Loucy (cell line): ENCODE results near the gene TTC39B.
A peak's percentile ranks its signal among the peaks of the same experiment; 100 is the strongest.

ENCODE experiments used
- H2AFZ ChIP-seq: fragments of 200-600 bp; sonication (generic); 2 replicates; pipeline ENCODE4 v1.6.0; 2016; ENCODE audit warnings: antibody characterized with exemption, mild to moderate bottlenecking, low read length, moderate library complexity
- H3F3A ChIP-seq: fragments of 200-600 bp; 2 replicates; pipeline ENCODE4 v1.6.0; 2016; ENCODE audit warnings: antibody characterized with exemption, low read depth, mild to moderate bottlenecking
- H3K27me3 ChIP-seq: fragments of 200-600 bp; sonication (generic); 2 replicates; pipeline ENCODE4 v1.6.1; 2014; ENCODE audit warnings: low read length, mild to moderate bottlenecking; ENCODE audit not compliant: insufficient read depth, poor library complexity, severe bottlenecking
- H3K36me3 ChIP-seq: fragments of 200-600 bp; sonication (generic); 2 replicates; pipeline ENCODE4 v1.6.1; 2016; ENCODE audit warnings: low read length; ENCODE audit not compliant: insufficient read depth
- H3K4me1 ChIP-seq: fragments of 200-600 bp; sonication (generic); 2 replicates; pipeline ENCODE4 v1.5.1; 2014; ENCODE audit warnings: low read length, mild to moderate bottlenecking; ENCODE audit not compliant: insufficient read depth, poor library complexity, severe bottlenecking
- H3K4me2 ChIP-seq: fragments of 200-600 bp; sonication (generic); 2 replicates; pipeline ENCODE4 v1.6.0; 2014; ENCODE audit warnings: antibody characterized with exemption, low read length, low read depth, mild to moderate bottlenecking; ENCODE audit not compliant: poor library complexity, severe bottlenecking
- H3K4me3 ChIP-seq: fragments of 200-600 bp; sonication (generic); 2 replicates; pipeline ENCODE4 v1.5.1; 2014; ENCODE audit warnings: low read length, mild to moderate bottlenecking, mixed read lengths; ENCODE audit not compliant: poor library complexity, severe bottlenecking
- H3K79me2 ChIP-seq: fragments of 200-600 bp; sonication (generic); 2 replicates; pipeline ENCODE4 v1.6.1; 2014; ENCODE audit warnings: low read length; ENCODE audit not compliant: insufficient read depth
- H3K9ac ChIP-seq: fragments of 200-600 bp; sonication (generic); 2 replicates; pipeline ENCODE4 v1.6.0; 2014; ENCODE audit warnings: mild to moderate bottlenecking, low read depth, low read length, moderate library complexity; ENCODE audit not compliant: poor library complexity, severe bottlenecking
- H3K9me2 ChIP-seq: fragments of 200-600 bp; sonication (generic); replicated peaks from 2 replicates; pipeline ENCODE4 v1.6.1; 2016; ENCODE audit warnings: low read depth, low read length, mixed read lengths
- H3K9me3 ChIP-seq: fragments of 200-600 bp; sonication (generic); 2 replicates; pipeline ENCODE4 v1.6.1; 2014; ENCODE audit warnings: mild to moderate bottlenecking, antibody characterized with exemption, low read length, low read depth; ENCODE audit not compliant: insufficient read depth
- H4K20me1 ChIP-seq: fragments of 200-600 bp; sonication (generic); 2 replicates; pipeline ENCODE4 v1.6.0; 2014; ENCODE audit warnings: antibody characterized with exemption, low read length, mild to moderate bottlenecking; ENCODE audit not compliant: insufficient read depth, poor library complexity, severe bottlenecking
- CTCF ChIP-seq: fragments of 200-600 bp; sonication (generic); conservative IDR thresholded peaks from 2 replicates; pipeline ENCODE4 v1.5.1; 2014; ENCODE audit warnings: mild to moderate bottlenecking, antibody characterized with exemption, low read length
- EZH2phosphoT487 ChIP-seq: fragments of 200-600 bp; IDR thresholded peaks from 2 replicates; pipeline ENCODE4 v1.6.1; 2018; ENCODE audit warnings: antibody characterized with exemption, mild to moderate bottlenecking, moderate library complexity, borderline replicate concordance

Gene TTC39B

DNA sequence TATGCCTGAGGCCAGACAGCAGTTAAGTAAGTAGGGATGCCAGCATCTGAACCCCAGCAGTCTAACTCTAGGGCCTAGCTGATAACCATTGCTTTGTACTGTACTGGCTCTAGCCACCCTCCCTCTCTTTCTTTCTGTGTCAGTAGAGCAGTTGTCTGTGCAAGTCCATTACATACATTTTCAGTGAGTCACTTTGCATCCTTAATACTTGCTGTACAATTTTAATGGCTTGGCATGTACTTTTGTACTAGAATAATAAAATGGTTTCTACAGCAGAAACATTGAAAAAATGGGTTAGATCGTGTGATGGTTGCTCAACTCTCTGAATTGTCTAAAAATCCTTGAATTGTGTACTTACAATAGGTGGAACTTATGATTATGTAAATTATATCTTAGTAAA, 1.5 kb upstream of the TTC39B start:
- Histone ChIP-seq H2AFZ (0 out of 2 replicates have a peak overlapping the region, but pooled peaks have one; percentile 18), H3K9ac (no peak overlapping the region), H3K9me3 (peaks cover under 1% of the 10 kb centered on the region; the same call in 1 of the 2 replicates), H3F3A (peaks cover 4% of the 10 kb centered on the region; the same call in 1 of the 2 replicates), H3K4me3 (no peak overlapping the region), H3K36me3 (no peaks in the 10 kb centered on the region), H3K4me1 (peaks cover 28% of the 10 kb centered on the region), H3K27me3 (no peaks in the 10 kb centered on the region), H3K79me2 (peaks cover 23% of the 10 kb centered on the region; the same call in 1 of the 2 replicates), H3K9me2 (no peaks in the 10 kb centered on the region), H3K4me2 (no peak overlapping the region), H4K20me1 (no peaks in the 10 kb centered on the region)
- no peak for TF ChIP-seq CTCF
- TF ChIP-seq EZH2phosphoT487, result no peak

DNA sequence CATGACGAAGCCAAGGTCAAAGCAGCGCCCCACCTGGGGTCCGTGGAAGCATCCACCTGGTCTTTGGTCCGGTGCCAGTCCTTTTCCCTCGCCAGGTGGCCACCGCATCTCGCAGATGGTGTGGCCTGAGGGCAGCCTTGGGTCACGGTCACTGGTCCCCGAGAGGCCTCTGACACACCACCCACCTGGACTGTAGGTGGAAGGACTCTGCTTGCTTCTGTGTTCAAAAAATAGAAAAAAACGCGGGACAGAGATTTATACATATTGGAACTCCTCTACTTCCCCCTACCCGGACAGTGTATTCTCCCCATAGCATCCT, 466 bp upstream of the TTC39B start:
- H3K4me2 ChIP-seq, result peak overlapping the region; percentile 64
- no peaks in the 10 kb centered on the region for H3K9me3 ChIP-seq
- H3K79me2 ChIP-seq, result peaks cover 27% of the 10 kb centered on the region; the same call in 1 of the 2 replicates
- TF ChIP-seq EZH2phosphoT487, result no peak
- TF ChIP-seq CTCF, result no peak
- H2AFZ ChIP-seq, result peak overlapping the region; percentile 69
- H3F3A ChIP-seq, result peaks cover 4% of the 10 kb centered on the region; the same call in 1 of the 2 replicates
- H3K27me3 ChIP-seq, result no peaks in the 10 kb centered on the region
- H3K9ac ChIP-seq, result no peak overlapping the region
- H3K36me3 ChIP-seq, result no peaks in the 10 kb centered on the region
- peak overlapping the region; percentile 89 for H3K4me3 ChIP-seq
- no peaks in the 10 kb centered on the region for H4K20me1 ChIP-seq
- no peaks in the 10 kb centered on the region for H3K9me2 ChIP-seq
- peaks cover 28% of the 10 kb centered on the region for H3K4me1 ChIP-seq

DNA sequence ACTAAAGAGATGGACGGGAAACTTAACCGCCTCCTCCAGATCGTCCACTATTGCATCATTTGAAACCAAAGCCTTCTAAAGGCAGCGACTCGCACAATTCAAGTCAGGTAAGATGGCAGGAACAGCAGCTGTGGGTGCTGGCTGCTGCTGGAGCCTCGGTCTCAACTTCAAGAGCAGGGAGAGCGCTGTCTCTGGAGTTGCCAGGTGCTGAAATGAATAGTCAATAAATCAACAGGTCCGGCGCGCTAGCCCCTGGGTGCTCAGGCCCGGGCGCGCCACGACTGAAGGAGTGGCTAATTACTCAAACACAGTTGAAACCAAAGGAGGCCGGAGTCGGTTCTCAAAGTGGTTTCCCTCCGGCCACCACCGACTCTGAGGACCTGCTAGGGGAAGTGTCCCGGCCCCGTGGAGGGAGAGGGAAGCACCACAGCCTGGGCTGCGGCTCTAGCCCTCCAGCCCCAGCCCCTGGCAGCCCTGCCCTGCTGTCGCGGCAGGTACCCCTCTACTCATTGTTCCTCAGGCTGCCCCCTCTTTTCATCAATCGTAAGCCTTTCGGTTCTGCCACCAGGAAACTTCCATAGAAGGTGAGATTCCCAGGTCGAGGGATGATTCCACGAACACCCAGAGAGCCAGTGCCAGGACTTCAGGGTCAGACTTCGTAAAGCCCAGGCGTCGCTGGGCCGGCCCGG, 804 bp downstream of the TTC39B start:
- Histone ChIP-seq H4K20me1 (no peaks in the 10 kb centered on the region), H2AFZ (peak overlapping the region; percentile 68), H3K79me2 (peaks cover 29% of the 10 kb centered on the region; the same call in 1 of the 2 replicates), H3K4me2 (peak overlapping the region; percentile 74), H3F3A (peaks cover 4% of the 10 kb centered on the region; the same call in 1 of the 2 replicates), H3K9ac (peak overlapping the region; percentile 69), H3K36me3 (no peaks in the 10 kb centered on the region), H3K4me1 (peaks cover 29% of the 10 kb centered on the region), H3K27me3 (no peaks in the 10 kb centered on the region), H3K4me3 (peak overlapping the region; percentile 89), H3K9me3 (no peaks in the 10 kb centered on the region), H3K9me2 (no peaks in the 10 kb centered on the region)
- TF ChIP-seq CTCF, result no peak
- no peak for TF ChIP-seq EZH2phosphoT487
